Ishikawa (cell line): ENCODE data around the gene PLEKHA6.

Source experiments
- CEBPB ChIP-seq: IDR thresholded peaks from 2 replicates; pipeline ENCODE4 v1.6.1; 2012
- CREB1 ChIP-seq: IDR thresholded peaks from 2 replicates; pipeline ENCODE4 v1.6.1; 2012; ENCODE audit warnings: low read depth
- EGR1 ChIP-seq: IDR thresholded peaks from 2 replicates; pipeline ENCODE4 v1.6.1; 2012
- EP300 ChIP-seq: IDR thresholded peaks from 2 replicates; pipeline ENCODE4 v1.6.1; 2012; ENCODE audit warnings: borderline replicate concordance
- FOXM1 ChIP-seq: IDR thresholded peaks from 2 replicates; pipeline ENCODE4 v1.6.1; 2012; ENCODE audit warnings: low read depth, borderline replicate concordance
- NFIC ChIP-seq: IDR thresholded peaks from 2 replicates; pipeline ENCODE4 v1.6.1; 2012
- RAD21 ChIP-seq: IDR thresholded peaks from 2 replicates; pipeline ENCODE4 v1.6.1; 2012; ENCODE audit warnings: low read depth
- TAF1 ChIP-seq: IDR thresholded peaks from 2 replicates; pipeline ENCODE4 v1.6.1; 2012; ENCODE audit warnings: low read depth, mild to moderate bottlenecking
- TCF12 ChIP-seq: IDR thresholded peaks from 2 replicates; pipeline ENCODE4 v1.6.1; 2012; ENCODE audit warnings: low read depth
- TEAD4 ChIP-seq: IDR thresholded peaks from 2 replicates; pipeline ENCODE4 v1.6.1; 2012
- YY1 ChIP-seq: IDR thresholded peaks from 2 replicates; pipeline ENCODE4 v1.6.1; 2012; ENCODE audit warnings: low read depth
- ZBTB7A ChIP-seq: IDR thresholded peaks from 2 replicates; pipeline ENCODE4 v1.6.1; 2012; ENCODE audit warnings: low read depth
- TF ChIP-seq, protein P1 (sequence below): IDR thresholded peaks from 2 replicates; pipeline ENCODE4 v1.6.1; 2012
- TF ChIP-seq, protein P2 (sequence below): IDR thresholded peaks from 2 replicates; pipeline ENCODE4 v1.6.1; 2012; ENCODE audit warnings: low read depth, mild to moderate bottlenecking
- TF ChIP-seq, protein P3 (sequence below): IDR thresholded peaks from 2 replicates; pipeline ENCODE4 v1.6.1; 2012

PLEKHA6 gene

DNA sequence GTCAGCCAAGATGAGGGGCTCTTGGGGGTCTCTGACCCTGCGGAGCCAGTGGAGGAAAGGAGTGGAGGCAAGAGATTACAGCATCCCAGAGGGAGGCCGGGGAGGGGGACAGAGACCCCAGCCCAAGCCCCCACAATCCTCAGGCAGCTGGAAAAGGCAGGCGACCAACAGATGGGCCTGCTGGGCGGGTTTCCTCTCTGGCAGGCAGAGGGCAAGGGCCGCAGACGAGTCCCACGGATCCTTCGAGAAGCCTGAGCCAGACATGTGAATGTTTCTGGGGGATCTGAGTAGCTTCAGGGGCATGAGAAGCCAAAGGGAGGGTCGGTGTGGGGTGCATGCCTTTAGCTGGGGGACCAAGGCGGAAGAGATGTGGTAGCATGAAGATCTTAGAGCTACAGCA lies 2.1 kb upstream of the PLEKHA6 start:
- TF ChIP-seq TEAD4 (no peak), TCF12 (no peak), ZBTB7A (no peak), TAF1 (no peak), FOXM1 (no peak), EP300 (no peak), RAD21 (no peak), CREB1 (no peak), EGR1 (no peak)
- TF ChIP-seq, protein P1, sequence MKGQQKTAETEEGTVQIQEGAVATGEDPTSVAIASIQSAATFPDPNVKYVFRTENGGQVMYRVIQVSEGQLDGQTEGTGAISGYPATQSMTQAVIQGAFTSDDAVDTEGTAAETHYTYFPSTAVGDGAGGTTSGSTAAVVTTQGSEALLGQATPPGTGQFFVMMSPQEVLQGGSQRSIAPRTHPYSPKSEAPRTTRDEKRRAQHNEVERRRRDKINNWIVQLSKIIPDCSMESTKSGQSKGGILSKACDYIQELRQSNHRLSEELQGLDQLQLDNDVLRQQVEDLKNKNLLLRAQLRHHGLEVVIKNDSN = no peak
- TF ChIP-seq, protein P2, sequence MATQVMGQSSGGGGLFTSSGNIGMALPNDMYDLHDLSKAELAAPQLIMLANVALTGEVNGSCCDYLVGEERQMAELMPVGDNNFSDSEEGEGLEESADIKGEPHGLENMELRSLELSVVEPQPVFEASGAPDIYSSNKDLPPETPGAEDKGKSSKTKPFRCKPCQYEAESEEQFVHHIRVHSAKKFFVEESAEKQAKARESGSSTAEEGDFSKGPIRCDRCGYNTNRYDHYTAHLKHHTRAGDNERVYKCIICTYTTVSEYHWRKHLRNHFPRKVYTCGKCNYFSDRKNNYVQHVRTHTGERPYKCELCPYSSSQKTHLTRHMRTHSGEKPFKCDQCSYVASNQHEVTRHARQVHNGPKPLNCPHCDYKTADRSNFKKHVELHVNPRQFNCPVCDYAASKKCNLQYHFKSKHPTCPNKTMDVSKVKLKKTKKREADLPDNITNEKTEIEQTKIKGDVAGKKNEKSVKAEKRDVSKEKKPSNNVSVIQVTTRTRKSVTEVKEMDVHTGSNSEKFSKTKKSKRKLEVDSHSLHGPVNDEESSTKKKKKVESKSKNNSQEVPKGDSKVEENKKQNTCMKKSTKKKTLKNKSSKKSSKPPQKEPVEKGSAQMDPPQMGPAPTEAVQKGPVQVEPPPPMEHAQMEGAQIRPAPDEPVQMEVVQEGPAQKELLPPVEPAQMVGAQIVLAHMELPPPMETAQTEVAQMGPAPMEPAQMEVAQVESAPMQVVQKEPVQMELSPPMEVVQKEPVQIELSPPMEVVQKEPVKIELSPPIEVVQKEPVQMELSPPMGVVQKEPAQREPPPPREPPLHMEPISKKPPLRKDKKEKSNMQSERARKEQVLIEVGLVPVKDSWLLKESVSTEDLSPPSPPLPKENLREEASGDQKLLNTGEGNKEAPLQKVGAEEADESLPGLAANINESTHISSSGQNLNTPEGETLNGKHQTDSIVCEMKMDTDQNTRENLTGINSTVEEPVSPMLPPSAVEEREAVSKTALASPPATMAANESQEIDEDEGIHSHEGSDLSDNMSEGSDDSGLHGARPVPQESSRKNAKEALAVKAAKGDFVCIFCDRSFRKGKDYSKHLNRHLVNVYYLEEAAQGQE = no peak

DNA sequence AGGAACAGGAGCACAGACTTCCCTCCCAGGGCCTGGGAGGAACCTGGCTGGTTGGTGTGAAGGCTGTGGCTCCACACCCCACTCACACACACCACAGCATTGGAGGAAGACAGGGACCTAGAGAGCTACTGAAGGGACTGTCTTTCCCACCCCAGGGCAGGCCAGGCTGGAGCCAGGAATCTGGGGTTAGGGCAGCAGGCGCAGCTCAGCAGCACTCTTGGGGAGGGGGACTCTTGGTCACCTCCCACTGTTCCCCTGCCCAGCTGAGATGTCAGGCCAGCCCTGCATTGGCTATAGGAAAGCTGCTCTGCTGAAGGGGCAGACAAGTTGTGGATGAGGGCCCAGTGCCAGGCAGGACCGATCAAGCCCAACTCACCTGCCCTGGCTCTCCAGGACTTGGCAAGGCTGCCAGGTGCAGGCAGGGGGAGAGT lies 1.6 kb upstream of the PLEKHA6 start:
- TF ChIP-seq FOXM1 = no peak

DNA sequence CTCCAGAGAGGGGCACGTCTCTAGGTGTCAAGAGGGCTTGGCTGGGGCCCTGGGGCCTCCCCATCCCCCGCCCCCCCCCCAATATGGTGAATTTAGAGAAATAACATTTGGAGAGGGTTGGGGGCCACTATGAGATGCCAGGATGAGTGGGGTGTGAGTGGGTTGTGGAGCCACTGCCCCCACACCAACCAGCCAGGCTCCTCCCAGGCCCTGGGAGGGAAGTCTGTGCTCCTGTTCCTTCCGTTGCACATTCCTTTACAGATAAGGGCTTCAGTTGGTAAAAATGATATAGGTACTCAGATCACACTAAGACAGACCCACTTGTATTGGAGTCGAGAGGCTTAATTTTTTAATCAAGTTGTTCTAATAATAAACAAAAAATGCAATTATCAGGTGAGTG lies 585 bp upstream of the PLEKHA6 start:
- TF ChIP-seq, protein P2 = no peak
- TF ChIP-seq, protein P1 = no peak

DNA sequence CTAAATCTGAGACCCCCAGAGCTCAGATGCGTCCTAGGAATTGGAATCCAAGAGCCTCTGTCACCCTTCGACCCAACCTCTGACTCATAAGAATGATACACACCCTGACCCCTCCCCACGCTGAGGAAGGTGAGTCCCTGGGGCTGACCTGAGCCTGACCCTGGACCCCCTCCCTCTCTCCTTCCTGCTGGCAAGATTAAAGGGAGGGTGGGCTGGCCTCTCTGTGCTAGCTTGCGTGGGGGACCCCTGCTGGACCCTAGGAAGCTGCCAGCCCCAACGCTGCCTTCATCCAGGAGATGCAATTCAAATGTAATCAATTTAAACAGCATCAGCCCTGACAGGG lies 627 bp downstream of the PLEKHA6 start:
- TF ChIP-seq, protein P1 = no peak
- TF ChIP-seq, protein P3, sequence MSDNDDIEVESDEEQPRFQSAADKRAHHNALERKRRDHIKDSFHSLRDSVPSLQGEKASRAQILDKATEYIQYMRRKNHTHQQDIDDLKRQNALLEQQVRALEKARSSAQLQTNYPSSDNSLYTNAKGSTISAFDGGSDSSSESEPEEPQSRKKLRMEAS = no peak
- TF ChIP-seq, protein P2 = no peak
- TF ChIP-seq TAF1 (no peak), YY1 (no peak), ZBTB7A (no peak), TCF12 (no peak), CEBPB (no peak), EGR1 (no peak), RAD21 (no peak), EP300 (no peak), CREB1 (no peak), FOXM1 (no peak), TEAD4 (no peak), NFIC (no peak)

DNA sequence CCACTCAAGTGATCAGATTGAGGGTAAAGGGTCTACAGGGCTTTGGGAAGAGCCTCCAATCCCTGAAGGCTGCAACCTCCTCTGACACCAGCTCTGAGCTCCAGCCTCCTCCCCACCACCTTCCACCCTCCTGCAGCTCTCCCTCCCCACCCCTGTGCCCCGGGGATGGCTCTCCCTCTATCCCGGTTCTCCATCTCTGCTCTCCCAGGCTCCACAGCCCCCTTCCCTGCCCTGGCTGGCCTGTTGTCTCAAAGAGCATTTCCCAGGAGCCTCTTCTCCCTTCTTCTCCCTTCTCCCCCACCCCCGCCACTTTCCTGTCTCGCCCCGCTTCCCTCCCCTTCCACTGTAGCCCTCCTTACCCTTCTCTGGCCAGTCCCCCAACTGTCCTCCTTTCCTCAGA lies 1.1 kb downstream of the PLEKHA6 start:
- TF ChIP-seq EGR1 (no peak), YY1 (no peak), NFIC (no peak), CREB1 (no peak), EP300 (no peak), TEAD4 (no peak)
